ENCODE data around the gene DLG1.

DLG1 gene

DNA sequence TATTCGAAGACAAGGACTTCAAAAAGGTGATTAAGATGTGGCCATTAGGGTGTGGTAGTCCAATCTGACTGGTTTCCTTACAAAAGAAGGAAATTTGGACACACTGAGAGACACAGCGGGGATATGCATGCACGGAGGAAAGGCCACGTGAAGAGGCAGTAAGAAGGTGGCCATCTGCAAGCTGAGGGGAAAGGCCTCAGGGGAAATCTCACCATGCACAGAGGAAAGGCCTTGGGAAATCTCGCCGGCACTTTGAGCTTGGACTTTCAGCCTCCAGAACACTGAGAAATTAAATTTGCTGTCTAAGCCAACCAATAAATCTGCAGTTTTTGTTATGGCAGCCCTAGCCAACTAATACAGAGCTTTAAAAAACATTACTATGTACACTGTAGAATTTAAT, 78.8 kb downstream of the DLG1 start:
- peaks cover 9% of the 10 kb centered on the region; the same call in 1 of the 2 replicates for H4K20me1 ChIP-seq (ENCODE audit: insufficient read depth, low read length)
- H3K4me1 ChIP-seq (ENCODE audit: low read length), result no peaks in the 10 kb centered on the region
- H3K9ac ChIP-seq (ENCODE audit: low read length), result no peak overlapping the region
- no peaks in the 10 kb centered on the region for H3K27me3 ChIP-seq (replicated peaks; ENCODE audit: insufficient read depth, low read length)
- TF ChIP-seq CTCF (IDR thresholded peaks at IDR 0.05; ENCODE audit: low read length) (no peak), EZH2phosphoT487 (IDR thresholded peaks at IDR 0.05; ENCODE audit: low read length) (no peak), EZH2 (optimal IDR thresholded peaks at IDR 0.05; ENCODE audit: low read depth, low read length) (no peak)
- H3K27ac ChIP-seq (ENCODE audit: low read length), result no peak overlapping the region
- no peaks in the 10 kb centered on the region for H3K36me3 ChIP-seq (replicated peaks; ENCODE audit: insufficient read depth, low read length)
- H3K4me2 ChIP-seq (ENCODE audit: low read depth, low read length), result no peak overlapping the region
- H2AFZ ChIP-seq (ENCODE audit: low read length), result no peak overlapping the region
- DNase-seq, result no peak
- H3K4me3 ChIP-seq (ENCODE audit: low read length), result no peak overlapping the region
- H3F3A ChIP-seq (ENCODE audit: insufficient read depth, low read length), result no peaks in the 10 kb centered on the region; the same call in 1 of the 2 replicates
- peaks cover 78% of the 10 kb centered on the region for H3K79me2 ChIP-seq (ENCODE audit: low read length)
- H3K9me2 ChIP-seq (replicated peaks; ENCODE audit: insufficient read depth, low read length), result no peaks in the 10 kb centered on the region
- no peaks in the 10 kb centered on the region for H3K9me3 ChIP-seq (replicated peaks; ENCODE audit: insufficient read depth, low read length)

GRCh38 chr3:197218210-197218609, 80.2 kb downstream of the DLG1 start:
- Histone ChIP-seq H3K9me2 (replicated peaks; ENCODE audit: insufficient read depth, low read length) (no peaks in the 10 kb centered on the region), H3K4me3 (ENCODE audit: low read length) (no peak overlapping the region), H3K9me3 (replicated peaks; ENCODE audit: insufficient read depth, low read length) (no peaks in the 10 kb centered on the region), H2AFZ (ENCODE audit: low read length) (no peak overlapping the region), H3K27ac (ENCODE audit: low read length) (no peak overlapping the region), H3K27me3 (replicated peaks; ENCODE audit: insufficient read depth, low read length) (no peaks in the 10 kb centered on the region), H3F3A (ENCODE audit: insufficient read depth, low read length) (no peaks in the 10 kb centered on the region), H3K36me3 (replicated peaks; ENCODE audit: insufficient read depth, low read length) (no peaks in the 10 kb centered on the region), H3K9ac (ENCODE audit: low read length) (no peak overlapping the region), H3K4me2 (ENCODE audit: low read depth, low read length) (no peak overlapping the region), H3K79me2 (ENCODE audit: low read length) (peaks cover 84% of the 10 kb centered on the region), H4K20me1 (ENCODE audit: insufficient read depth, low read length) (peaks cover under 1% of the 10 kb centered on the region; the same call in 1 of the 2 replicates), H3K4me1 (ENCODE audit: low read length) (no peaks in the 10 kb centered on the region)
- DNase-seq, result no peak
- TF ChIP-seq EZH2 (optimal IDR thresholded peaks at IDR 0.05; ENCODE audit: low read depth, low read length) (no peak), EZH2phosphoT487 (IDR thresholded peaks at IDR 0.05; ENCODE audit: low read length) (no peak), CTCF (IDR thresholded peaks at IDR 0.05; ENCODE audit: low read length) (no peak)

DNA sequence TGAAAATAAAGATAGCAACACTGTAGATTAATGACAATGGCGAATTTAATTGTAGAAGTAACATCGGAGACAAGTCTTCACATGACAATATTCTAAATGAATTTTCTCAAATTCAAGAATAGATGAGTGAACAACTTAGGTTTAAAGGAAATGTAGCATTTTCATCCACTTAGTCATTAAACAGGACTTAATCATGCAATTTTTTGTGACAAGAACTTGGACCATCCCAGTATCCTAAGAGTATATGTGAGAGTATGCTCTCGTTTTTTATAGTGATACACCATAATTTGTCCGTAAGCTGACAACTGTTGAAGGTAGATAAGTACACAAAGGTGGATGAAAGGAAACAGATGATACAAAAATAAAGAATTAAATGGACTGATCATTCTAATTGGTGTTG, 81.5 kb downstream of the DLG1 start:
- H3K79me2 ChIP-seq (ENCODE audit: low read length), result peaks cover 84% of the 10 kb centered on the region
- no peak for TF ChIP-seq CTCF (IDR thresholded peaks at IDR 0.05; ENCODE audit: low read length)
- TF ChIP-seq EZH2phosphoT487 (IDR thresholded peaks at IDR 0.05; ENCODE audit: low read length), result no peak
- no peak overlapping the region for H3K9ac ChIP-seq (ENCODE audit: low read length)
- no peaks in the 10 kb centered on the region for H3F3A ChIP-seq (ENCODE audit: insufficient read depth, low read length)
- no peaks in the 10 kb centered on the region for H4K20me1 ChIP-seq (ENCODE audit: insufficient read depth, low read length)
- H3K9me3 ChIP-seq (replicated peaks; ENCODE audit: insufficient read depth, low read length), result no peaks in the 10 kb centered on the region
- H3K9me2 ChIP-seq (replicated peaks; ENCODE audit: insufficient read depth, low read length), result no peaks in the 10 kb centered on the region
- H3K4me2 ChIP-seq (ENCODE audit: low read depth, low read length), result no peak overlapping the region
- no peaks in the 10 kb centered on the region for H3K36me3 ChIP-seq (replicated peaks; ENCODE audit: insufficient read depth, low read length)
- no peaks in the 10 kb centered on the region for H3K4me1 ChIP-seq (ENCODE audit: low read length)
- H3K27ac ChIP-seq (ENCODE audit: low read length), result no peak overlapping the region
- H3K27me3 ChIP-seq (replicated peaks; ENCODE audit: insufficient read depth, low read length), result no peaks in the 10 kb centered on the region
- no peak overlapping the region for H3K4me3 ChIP-seq (ENCODE audit: low read length)
- DNase-seq, result no peak
- H2AFZ ChIP-seq (ENCODE audit: low read length), result no peak overlapping the region

All from MM.1S (cell line).